Measurements from ENCODE around the gene ADAM12. TPM values are rescaled to one million over a fixed set of nuclear protein-coding genes. Genes with fewer than 3 reads are reported as not detected.

ADAM12 gene
- total RNA-seq, 1 experiment from 2014 or later = not detected

GRCh38 chr10:126196281-126196680, 192.0 kb downstream of the ADAM12 start:
- H3K27me3 ChIP-seq (ENCODE audit: insufficient read depth, low read length) = no peaks in the 10 kb centered on the region
- H3K9me2 ChIP-seq (ENCODE audit: insufficient read depth) = no peaks in the 10 kb centered on the region; the same call in 1 of the 2 replicates
- BruUV-seq (replicated peaks) = no TSS peak

More at GRCh38 chr10:126196281-126196680, 192.0 kb downstream of the ADAM12 start:
- DNase-seq (ENCODE audit: low read depth, low spot score) (no peak), ATAC-seq (no peak)
- Histone ChIP-seq H3K4me3 (replicated peaks in 1 of 2; ENCODE audit: low read depth in 1 of 2, low read length in 2 of 2) (no peak overlapping the region), H4K20me1 (ENCODE audit: insufficient read depth) (no peaks in the 10 kb centered on the region), H3K9ac (ENCODE audit: low read length) (no peak overlapping the region), H3K79me2 (ENCODE audit: insufficient read depth, low read length) (no peaks in the 10 kb centered on the region), H2AFZ (ENCODE audit: low read depth, low read length, poor library complexity, severe bottlenecking) (no peak overlapping the region), H3K36me3 (ENCODE audit: control insufficient read depth in 1 of 2, insufficient read depth in 2 of 2, low read length in 2 of 2) (no peaks in the 10 kb centered on the region), H3K4me2 (ENCODE audit: low read length) (no peak overlapping the region), H3K27ac (ENCODE audit: low read depth, low read length) (no peak overlapping the region), H3K9me3 (ENCODE audit: control insufficient read depth in 1 of 2, insufficient read depth in 1 of 2, low read depth in 1 of 2, low read length in 2 of 2) (no peaks in the 10 kb centered on the region), H3K4me1 (ENCODE audit: control insufficient read depth in 1 of 2, insufficient read depth in 2 of 2, low read length in 2 of 2) (peaks cover 0 to 11% of the 10 kb centered on the region in 2 experiments; a peak in 2 of 4 replicates)
- TF ChIP-seq REST (IDR thresholded peaks at IDR 0.05; ENCODE audit: low read depth) (no peak), SIN3A (IDR thresholded peaks at IDR 0.05; ENCODE audit: low read depth) (no peak), CBX3 (IDR thresholded peaks at IDR 0.05; ENCODE audit: low read depth) (no peak), SRF (IDR thresholded peaks at IDR 0.05; ENCODE audit: low read depth) (no peak), SP1 (IDR thresholded peaks at IDR 0.05; ENCODE audit: low read depth) (no peak), ZNF274 (IDR thresholded peaks at IDR 0.05; ENCODE audit: low read depth, low read length) (no peak), CEBPB (IDR thresholded peaks at IDR 0.05; ENCODE audit: low read depth) (no peak), TCF7L2 (IDR thresholded peaks at IDR 0.05; ENCODE audit: borderline replicate concordance, extremely low read depth, insufficient read depth, insufficient read length) (no peak), ZFX (IDR thresholded peaks at IDR 0.05) (no peak), MAX (IDR thresholded peaks at IDR 0.05) (no peak), CTCF (IDR thresholded peaks at IDR 0.05 in 2 of 3, conservative IDR thresholded peaks at IDR 0.05 in 1 of 3; ENCODE audit: borderline replicate concordance in 1 of 3, insufficient read depth in 1 of 3, low read depth in 2 of 3, low read length in 2 of 3) (no peak), ZBTB33 (IDR thresholded peaks at IDR 0.05; ENCODE audit: extremely low read depth, insufficient replicate concordance, low read length) (no peak), EZH2phosphoT487 (IDR thresholded peaks at IDR 0.05; ENCODE audit: borderline replicate concordance) (no peak), FOSL1 (IDR thresholded peaks at IDR 0.05; ENCODE audit: low read depth) (no peak), ELF1 (IDR thresholded peaks at IDR 0.05; ENCODE audit: borderline replicate concordance, low read depth) (no peak), ATF3 (IDR thresholded peaks at IDR 0.05) (no peak)
- RAD21 ChIA-PET (ENCODE audit: low non-redundant PET in 1 of 2, low total read pairs in 2 of 2, uncharacterized antibody in 2 of 2, unreplicated experiment in 2 of 2) = no interaction called here
- intact Hi-C loops (cut with micrococcal nuclease) = no loop called here
- CTCF ChIA-PET = no interaction called here
- POLR2A ChIA-PET = no interaction called here
